Caco-2 (cell line): Measurements from ENCODE around the gene HSD3B1. TPM values are rescaled to one million over a fixed set of nuclear protein-coding genes. Genes with fewer than 3 reads are reported as not detected.

Experiments used
- BruUV-seq: library from RNA; stranded (reverse); fragments of 400-500 nt; replicated peaks from 2 replicates; lab custom pipeline; 2021; lab: Mats Ljungman, UMichigan
- CTCF ChIA-PET: fragments of 300-600 bp; sonication (Branson Sonifier 250); formaldehyde crosslinking; loops from one replicate; lab custom pipeline; 2022; ENCODE audit warnings: antibody characterized with exemption; lab: Charles Lee
- POLR2A ChIA-PET: fragments of 300-600 bp; sonication (Branson Sonifier 250); formaldehyde crosslinking; loops from one replicate; lab custom pipeline; 2022; ENCODE audit warnings: antibody characterized with exemption; lab: Charles Lee
- DNase-seq, 2 experiments: peaks; one replicate each; pipeline versions ENCODE4 v3.0.0 to v3.0.0-alpha.2; 2020 to 2022
- H3K27me3 ChIP-seq: replicated peaks from 2 replicates; pipeline ENCODE4 v1.6.0; 2011; ENCODE audit warnings: low read length; ENCODE audit not compliant: control insufficient read depth, insufficient read depth
- H3K36me3 ChIP-seq: 2 replicates; pipeline ENCODE4 v1.5.1; 2011; ENCODE audit warnings: low read length; ENCODE audit not compliant: control insufficient read depth, insufficient read depth
- H3K4me1 ChIP-seq: fragments of 250-450 bp; sonication (Bioruptor Pico); 2 replicates; pipeline ENCODE4 v1.5.1; 2020; ENCODE audit warnings: mild to moderate bottlenecking
- H3K4me3 ChIP-seq: 2 replicates; pipeline ENCODE4 v1.5.1; 2011; ENCODE audit warnings: low read depth, mild to moderate bottlenecking, control low read depth, low read length
- H3K9me3 ChIP-seq: fragments of 250-450 bp; sonication (Bioruptor Pico); 2 replicates; pipeline ENCODE4 v1.5.1; 2020; ENCODE audit warnings: mild to moderate bottlenecking, moderate library complexity
- H3K27ac Mint-ChIP-seq: one replicate; pipeline ENCODE4 v1.8.0; 2022; ENCODE audit warnings: mixed read lengths; ENCODE audit not compliant: unreplicated experiment
- H3K27me3 Mint-ChIP-seq: one replicate; pipeline ENCODE4 v1.8.0; 2022; ENCODE audit warnings: mixed read lengths; ENCODE audit not compliant: insufficient read depth, unreplicated experiment
- H3K36me3 Mint-ChIP-seq: one replicate; pipeline ENCODE4 v1.8.0; 2022; ENCODE audit warnings: mild to moderate bottlenecking, mixed read lengths; ENCODE audit not compliant: insufficient read depth, unreplicated experiment
- H3K4me1 Mint-ChIP-seq: one replicate; pipeline ENCODE4 v1.8.0; 2022; ENCODE audit warnings: low read depth, mixed read lengths; ENCODE audit not compliant: unreplicated experiment
- H3K4me3 Mint-ChIP-seq: one replicate; pipeline ENCODE4 v1.8.0; 2022; ENCODE audit warnings: mild to moderate bottlenecking, moderate library complexity, mixed read lengths; ENCODE audit not compliant: unreplicated experiment
- H3K9me3 Mint-ChIP-seq: one replicate; pipeline ENCODE4 v1.8.0; 2022; ENCODE audit warnings: mixed read lengths; ENCODE audit not compliant: unreplicated experiment
- intact Hi-C: fragments of 100-400 bp; cut with micrococcal nuclease; formaldehyde crosslinking; loops from one replicate; pipeline ENCODE4 v1.10.0; 2022; ENCODE audit not compliant: unreplicated experiment
- total RNA-seq: library from RNA; stranded (reverse); gene quantifications from 2 replicates; pipeline ENCODE4 v1.2.3, GENCODE V29; 2022
- TF ChIP-seq, protein P1 (sequence below), 2 experiments: fragments of 200-600 bp in 1 of 2; IDR thresholded peaks; 1 replicate in 1 of 2; 2 replicates in 1 of 2; pipeline versions ENCODE4 v1.5.1 to v1.8.0; 2011 to 2022; ENCODE audit warnings: antibody characterized with exemption in 1 of 2, control low read depth in 1 of 2, inconsistent platforms in 1 of 2, low read depth in 1 of 2, low read length in 1 of 2, mild to moderate bottlenecking in 1 of 2, moderate library complexity in 1 of 2; ENCODE audit not compliant: insufficient read depth in 1 of 2, severe bottlenecking in 1 of 2, unreplicated experiment in 1 of 2

Gene HSD3B1
- total RNA-seq, 1 experiment from 2014 or later = 38.0 TPM

DNA sequence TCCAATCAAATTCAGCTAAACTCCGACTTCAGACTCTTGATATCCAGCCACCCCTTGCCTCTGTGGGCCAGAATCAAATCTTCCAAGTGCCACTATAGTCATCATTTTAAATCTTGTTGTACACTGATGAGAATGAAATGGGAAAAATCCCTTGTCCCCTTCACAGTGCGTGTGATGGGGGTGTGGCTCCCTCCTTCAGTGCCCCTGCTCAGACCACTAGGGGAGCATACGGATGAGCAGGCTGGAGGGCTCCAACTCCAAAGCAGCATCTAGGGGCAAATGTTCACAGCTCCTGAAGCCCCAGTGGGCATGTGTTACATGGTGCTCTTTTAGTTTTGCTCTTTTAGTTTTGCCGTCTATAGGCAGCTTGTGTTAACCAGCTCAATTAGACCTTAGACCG is 35.4 kb upstream of the HSD3B1 start:
- CTCF ChIA-PET = interaction anchor here (0.7 kb wide), 1 partner anchor 36 kb away, joined by 4 read pairs; the partner anchor contains the start of gene HSD3B1

DNA sequence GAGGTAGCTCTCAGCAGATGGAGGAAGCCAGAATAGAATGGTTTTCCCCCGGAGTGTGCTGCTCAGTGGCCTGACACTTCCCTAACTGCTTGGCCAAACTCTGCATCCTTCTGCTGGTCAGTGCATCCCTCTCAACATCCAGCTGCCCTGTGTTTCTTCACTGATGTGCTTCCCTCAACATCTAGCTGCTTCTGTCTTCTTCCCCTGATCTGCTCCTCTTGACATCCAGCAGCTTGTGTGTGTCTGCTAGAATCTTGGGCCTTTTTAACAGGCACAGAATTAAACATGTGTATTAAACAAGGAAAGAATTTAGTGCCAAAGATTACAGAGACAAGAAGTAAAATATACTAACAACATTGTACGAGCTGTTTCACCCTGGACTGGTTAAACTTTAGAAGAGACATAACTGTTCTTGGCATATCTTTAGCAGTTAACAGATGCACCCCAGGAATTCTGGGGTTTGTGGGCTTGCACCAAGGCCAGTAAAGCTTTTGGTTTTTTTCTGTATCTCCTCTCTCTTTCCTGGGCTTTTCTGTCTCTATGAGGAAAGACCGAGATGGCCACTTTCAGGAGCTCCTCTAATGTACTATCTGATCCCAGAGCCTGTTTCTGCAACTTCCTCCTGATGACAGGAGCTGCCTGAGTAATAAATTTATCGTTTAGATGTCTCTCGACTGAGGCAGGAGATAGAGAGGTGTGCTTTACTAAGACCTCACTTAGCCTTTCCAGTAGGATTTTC is 34.8 kb upstream of the HSD3B1 start:
- ChIA-PET POLR2A (no interaction called here), CTCF (interaction anchor here (0.7 kb wide), 1 partner anchor 35 kb away, joined by 4 read pairs; the partner anchor contains the start of gene HSD3B1)
- H3K9me3 Mint-ChIP-seq = no peaks in the 10 kb centered on the region
- no peak for DNase-seq
- H3K4me3 Mint-ChIP-seq = no peak overlapping the region
- H3K36me3 Mint-ChIP-seq = no peaks in the 10 kb centered on the region
- H3K36me3 ChIP-seq = no peaks in the 10 kb centered on the region
- TF ChIP-seq, protein P1, sequence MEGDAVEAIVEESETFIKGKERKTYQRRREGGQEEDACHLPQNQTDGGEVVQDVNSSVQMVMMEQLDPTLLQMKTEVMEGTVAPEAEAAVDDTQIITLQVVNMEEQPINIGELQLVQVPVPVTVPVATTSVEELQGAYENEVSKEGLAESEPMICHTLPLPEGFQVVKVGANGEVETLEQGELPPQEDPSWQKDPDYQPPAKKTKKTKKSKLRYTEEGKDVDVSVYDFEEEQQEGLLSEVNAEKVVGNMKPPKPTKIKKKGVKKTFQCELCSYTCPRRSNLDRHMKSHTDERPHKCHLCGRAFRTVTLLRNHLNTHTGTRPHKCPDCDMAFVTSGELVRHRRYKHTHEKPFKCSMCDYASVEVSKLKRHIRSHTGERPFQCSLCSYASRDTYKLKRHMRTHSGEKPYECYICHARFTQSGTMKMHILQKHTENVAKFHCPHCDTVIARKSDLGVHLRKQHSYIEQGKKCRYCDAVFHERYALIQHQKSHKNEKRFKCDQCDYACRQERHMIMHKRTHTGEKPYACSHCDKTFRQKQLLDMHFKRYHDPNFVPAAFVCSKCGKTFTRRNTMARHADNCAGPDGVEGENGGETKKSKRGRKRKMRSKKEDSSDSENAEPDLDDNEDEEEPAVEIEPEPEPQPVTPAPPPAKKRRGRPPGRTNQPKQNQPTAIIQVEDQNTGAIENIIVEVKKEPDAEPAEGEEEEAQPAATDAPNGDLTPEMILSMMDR (IDR thresholded peaks at IDR 0.05; ENCODE audit: insufficient read depth in 1 of 2, low read depth in 1 of 2, low read length in 1 of 2, severe bottlenecking in 1 of 2, unreplicated experiment in 1 of 2) = no peak
- no peaks in the 10 kb centered on the region for H3K9me3 ChIP-seq
- no peaks in the 10 kb centered on the region for H3K27me3 ChIP-seq
- H3K27ac Mint-ChIP-seq = no peak overlapping the region
- BruUV-seq = no TSS peak
- peaks cover 23% of the 10 kb centered on the region for H3K4me1 Mint-ChIP-seq
- no peak overlapping the region for H3K4me3 ChIP-seq
- intact Hi-C loops = no loop called here
- H3K27me3 Mint-ChIP-seq = no peaks in the 10 kb centered on the region
- H3K4me1 ChIP-seq = 0 out of 2 replicates have a peak, but pooled peaks cover 8% of the 10 kb centered on the region

More for the DNA sequence above, 35.4 kb upstream of the HSD3B1 start:
- H3K36me3 ChIP-seq = no peaks in the 10 kb centered on the region
- Mint-ChIP-seq H3K27ac (no peak overlapping the region), H3K4me3 (no peak overlapping the region), H3K4me1 (peaks cover 23% of the 10 kb centered on the region), H3K9me3 (no peaks in the 10 kb centered on the region), H3K27me3 (no peaks in the 10 kb centered on the region), H3K36me3 (no peaks in the 10 kb centered on the region)
- intact Hi-C loops = no loop called here
- H3K4me3 ChIP-seq = no peak overlapping the region
- TF ChIP-seq, protein P1 (IDR thresholded peaks at IDR 0.05; ENCODE audit: insufficient read depth in 1 of 2, low read depth in 1 of 2, low read length in 1 of 2, severe bottlenecking in 1 of 2, unreplicated experiment in 1 of 2) = no peak
- H3K27me3 ChIP-seq = no peaks in the 10 kb centered on the region
- 0 out of 2 replicates have a peak, but pooled peaks cover 9% of the 10 kb centered on the region for H3K4me1 ChIP-seq
- POLR2A ChIA-PET = no interaction called here
- no peaks in the 10 kb centered on the region for H3K9me3 ChIP-seq
- DNase-seq = no peak
- BruUV-seq = no TSS peak

DNA sequence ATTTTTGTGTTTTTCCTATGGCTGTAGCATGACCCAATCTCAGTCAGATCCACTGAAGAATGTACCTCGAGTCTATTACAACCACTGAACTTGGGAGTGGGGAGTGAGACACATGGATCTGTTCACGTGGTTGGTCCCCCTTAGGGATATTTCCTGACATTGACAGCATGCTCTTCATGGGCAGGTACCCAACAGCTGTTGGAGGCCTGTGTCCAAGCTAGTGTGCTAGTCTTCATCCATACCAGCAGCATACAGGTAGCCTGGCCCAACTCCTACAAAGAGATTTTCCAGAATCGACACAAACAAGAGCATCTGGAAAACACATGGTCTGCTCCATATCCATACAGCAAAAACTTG is 34.2 kb upstream of the HSD3B1 start:
- H3K4me3 ChIP-seq = no peak overlapping the region
- no peak for DNase-seq
- 0 out of 2 replicates have a peak, but pooled peaks cover 8% of the 10 kb centered on the region for H3K4me1 ChIP-seq
- CTCF ChIA-PET = no interaction called here
- H3K4me1 Mint-ChIP-seq = peaks cover 25% of the 10 kb centered on the region
- POLR2A ChIA-PET = no interaction called here
- H3K27me3 Mint-ChIP-seq = no peaks in the 10 kb centered on the region
- no peak overlapping the region for H3K4me3 Mint-ChIP-seq
- no peaks in the 10 kb centered on the region for H3K27me3 ChIP-seq
- no peak overlapping the region for H3K27ac Mint-ChIP-seq
- BruUV-seq = no TSS peak
- no peaks in the 10 kb centered on the region for H3K9me3 Mint-ChIP-seq
- H3K36me3 Mint-ChIP-seq = no peaks in the 10 kb centered on the region
- H3K9me3 ChIP-seq = no peaks in the 10 kb centered on the region
- no peaks in the 10 kb centered on the region for H3K36me3 ChIP-seq
- TF ChIP-seq, protein P1 (IDR thresholded peaks at IDR 0.05; ENCODE audit: insufficient read depth in 1 of 2, low read depth in 1 of 2, low read length in 1 of 2, severe bottlenecking in 1 of 2, unreplicated experiment in 1 of 2) = no peak
- intact Hi-C loops = no loop called here
